HL-60/S4 (cell line): Measurements from ENCODE around the gene WWP2.

Experiments used
- in situ Hi-C: fragments of 300-500 bp; cut with MboI; formaldehyde crosslinking; loops from 2 replicates; pipeline ENCODE4 v1.14.3; 2022; ENCODE audit warnings: low sequenced_read_pairs

The WWP2 gene

DNA sequence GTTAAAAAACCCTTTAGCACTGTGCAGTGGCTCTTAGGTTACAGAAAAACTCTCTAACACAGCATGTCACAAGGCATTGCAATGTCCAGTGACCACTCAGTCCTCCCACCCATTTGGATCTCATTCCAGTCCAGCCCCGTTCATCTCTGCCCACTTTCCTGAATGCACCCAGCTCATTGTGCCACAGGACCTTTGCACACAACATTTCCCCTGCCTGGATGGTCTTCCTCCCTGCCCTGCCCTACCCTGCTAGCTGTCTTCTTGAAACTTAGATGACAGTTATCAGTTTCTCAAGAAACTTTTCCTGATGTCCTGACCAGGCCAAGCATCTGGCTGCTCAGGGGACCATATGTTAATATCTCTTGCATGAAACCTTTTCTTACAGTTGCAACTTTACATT, 67.2 kb downstream of the WWP2 start:
- in situ Hi-C loops: no loop called here

DNA sequence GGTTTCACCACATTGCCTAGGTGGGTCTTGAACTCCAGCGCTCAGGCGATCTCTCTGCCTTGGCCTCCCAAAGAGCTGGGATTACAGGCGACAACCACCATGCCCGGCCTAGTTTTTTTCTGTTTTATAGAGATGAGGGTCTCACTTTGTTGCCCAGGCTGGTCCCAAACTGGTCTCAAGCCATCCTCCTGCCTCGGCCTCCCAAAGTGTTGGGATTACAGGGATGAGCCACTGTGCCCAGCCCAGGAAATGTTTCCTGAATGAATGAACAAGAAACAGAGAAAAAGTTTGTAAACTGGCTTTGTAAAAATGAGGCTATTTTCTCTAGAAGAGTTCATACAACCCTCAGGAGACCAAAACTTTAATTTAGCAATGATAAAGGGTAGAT, 68.0 kb downstream of the WWP2 start:
- in situ Hi-C loops: no loop called here

DNA sequence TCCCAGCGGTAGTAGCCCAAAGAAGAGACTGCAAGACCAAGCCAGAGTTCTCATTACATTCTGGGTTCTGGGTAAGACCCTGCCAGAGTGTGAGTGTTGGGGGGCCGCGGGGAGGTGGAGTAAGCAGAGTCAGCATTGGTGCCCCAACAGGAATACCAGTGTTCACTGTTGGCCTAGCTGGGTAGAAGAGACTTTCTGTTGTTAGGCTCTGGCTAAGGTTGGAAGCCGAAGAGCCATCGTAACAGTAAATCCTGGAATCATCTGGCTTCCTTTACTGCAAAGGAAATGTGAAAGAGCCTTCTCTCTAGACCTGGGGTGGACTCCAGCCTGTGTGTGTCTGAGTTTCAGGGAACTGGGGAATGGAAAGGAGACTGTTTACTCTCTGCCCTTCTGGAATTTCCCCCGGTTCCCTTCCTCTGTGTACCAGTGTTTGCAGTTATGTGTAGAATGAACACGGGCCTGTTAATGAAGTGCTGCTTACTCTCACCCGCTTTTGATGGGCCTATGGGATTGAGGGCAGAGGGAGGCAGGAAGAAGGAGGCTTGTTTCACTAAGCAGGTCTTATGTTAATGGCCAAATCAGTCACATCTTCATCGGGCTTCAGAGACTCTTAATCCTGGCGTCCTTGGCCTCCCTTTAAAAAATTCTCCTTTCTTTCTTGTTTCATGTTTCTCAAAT, 68.5 kb downstream of the WWP2 start:
- in situ Hi-C loops: no loop called here

DNA sequence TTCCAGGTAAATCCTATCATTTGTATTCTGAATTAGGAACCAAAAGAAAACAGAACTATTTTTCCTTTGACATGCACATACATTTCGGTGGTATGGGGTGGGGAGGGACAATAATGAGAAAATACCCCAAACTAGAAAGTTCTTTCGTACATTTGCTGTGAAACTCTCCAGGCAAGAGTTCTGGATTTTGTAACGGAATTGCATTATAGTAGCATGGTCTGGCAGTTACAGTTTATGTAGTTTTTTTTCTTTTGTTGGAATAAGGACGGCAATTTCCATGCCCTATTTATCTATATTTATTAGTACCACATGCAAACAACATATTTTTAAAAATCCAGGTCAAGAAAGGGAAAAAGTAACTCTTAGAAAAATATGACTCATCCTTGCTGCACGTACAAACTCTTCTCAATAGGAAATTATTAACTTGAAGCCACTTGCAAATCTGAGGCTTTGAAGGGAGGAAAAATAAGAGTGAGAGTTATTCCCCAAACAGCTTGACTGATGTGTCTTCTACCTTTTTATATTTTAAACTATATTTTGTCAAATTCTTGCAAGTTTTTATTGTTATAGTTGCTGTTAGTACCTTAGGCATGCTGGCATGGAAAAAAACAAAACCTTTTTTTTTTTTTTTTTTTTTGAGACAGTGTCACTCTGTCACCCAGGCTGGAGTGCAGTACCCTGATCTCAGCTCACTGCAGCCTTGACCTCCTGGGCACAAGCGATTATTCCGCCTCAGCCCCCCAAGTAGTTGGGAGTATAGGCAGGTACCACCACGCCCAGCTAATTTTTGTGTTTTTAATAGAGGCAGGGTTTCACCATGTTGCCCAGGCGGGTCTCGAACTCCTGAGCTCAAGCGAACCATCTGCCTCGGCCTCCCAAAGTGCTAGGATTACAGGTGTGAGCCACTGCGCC, 69.3 kb downstream of the WWP2 start:
- in situ Hi-C loops: no loop called here

DNA sequence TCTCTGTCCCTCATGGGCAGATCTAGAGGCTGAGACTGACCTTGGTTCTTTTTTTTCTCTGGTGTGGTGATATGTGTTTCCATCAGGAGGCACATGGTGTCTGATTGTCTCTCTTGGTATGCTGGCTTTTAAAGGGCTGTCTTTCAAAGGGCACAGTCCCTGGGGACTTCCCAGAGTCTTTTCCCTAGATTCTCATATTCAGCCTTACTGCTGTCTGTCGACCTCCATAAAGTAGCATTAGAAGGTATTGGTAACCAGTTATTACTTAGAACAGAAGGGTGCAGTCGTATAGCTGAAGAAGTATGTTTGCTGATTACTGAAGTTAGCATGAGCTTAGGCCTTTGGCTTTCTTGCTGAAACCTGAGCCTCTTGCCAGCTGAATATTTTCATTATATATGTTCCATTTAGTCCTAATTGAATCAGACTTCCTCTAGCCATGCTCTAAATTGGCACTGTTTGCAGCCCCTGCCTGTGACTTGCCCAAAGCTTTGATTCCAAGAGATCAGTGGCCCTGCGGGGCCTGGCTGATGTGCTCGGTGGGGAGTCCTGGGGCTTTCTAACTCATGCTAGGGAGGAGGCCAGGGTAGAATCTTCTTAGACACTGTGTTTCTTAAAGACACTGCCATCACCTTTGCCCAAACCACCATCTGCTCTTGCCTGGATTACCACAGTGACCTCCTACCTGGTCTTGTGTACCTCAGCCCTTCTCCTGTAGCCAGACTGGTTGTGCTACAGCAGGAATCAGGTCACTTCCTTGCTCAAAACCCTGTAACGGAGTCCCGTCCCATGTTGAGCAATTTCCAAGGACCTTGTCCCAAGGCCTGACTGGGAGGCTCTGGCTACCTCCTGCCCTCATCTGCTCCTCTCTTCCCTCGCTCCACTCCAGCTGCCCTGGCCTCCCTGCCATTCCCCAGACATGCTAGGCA, 71.5 kb downstream of the WWP2 start:
- in situ Hi-C loops: no loop called here

DNA sequence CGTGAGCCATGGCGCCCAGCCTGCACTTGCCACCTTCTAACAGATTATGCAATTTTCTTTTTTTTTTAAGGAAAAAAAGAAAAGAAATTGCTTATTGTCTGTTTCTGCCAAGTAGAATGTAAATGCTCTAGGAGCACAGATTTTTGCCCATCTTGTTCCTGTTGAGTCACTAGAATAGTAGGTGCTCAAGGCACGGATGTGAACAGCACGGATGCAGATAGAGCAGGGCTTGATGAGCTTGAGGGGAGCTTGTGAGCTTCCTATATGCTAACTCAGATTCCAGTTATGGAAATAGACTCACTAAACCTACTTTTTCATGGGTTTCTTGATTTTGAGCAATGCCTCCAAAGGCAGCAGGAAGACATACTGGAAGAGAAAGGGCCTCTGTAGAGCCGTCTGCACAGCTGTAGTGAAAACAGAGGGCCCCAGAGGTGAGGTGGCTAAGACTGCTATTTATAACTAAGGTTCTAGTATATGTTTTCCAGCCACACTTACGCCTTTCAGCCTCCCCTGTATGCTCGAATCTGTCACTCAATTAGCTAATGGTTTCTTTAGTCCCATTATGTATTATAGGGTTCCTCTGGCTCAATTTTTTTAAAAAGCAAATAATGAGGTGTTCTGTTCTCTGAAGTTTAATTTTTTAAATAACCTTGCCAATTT, 72.8 kb downstream of the WWP2 start:
- in situ Hi-C loops: no loop called here

DNA sequence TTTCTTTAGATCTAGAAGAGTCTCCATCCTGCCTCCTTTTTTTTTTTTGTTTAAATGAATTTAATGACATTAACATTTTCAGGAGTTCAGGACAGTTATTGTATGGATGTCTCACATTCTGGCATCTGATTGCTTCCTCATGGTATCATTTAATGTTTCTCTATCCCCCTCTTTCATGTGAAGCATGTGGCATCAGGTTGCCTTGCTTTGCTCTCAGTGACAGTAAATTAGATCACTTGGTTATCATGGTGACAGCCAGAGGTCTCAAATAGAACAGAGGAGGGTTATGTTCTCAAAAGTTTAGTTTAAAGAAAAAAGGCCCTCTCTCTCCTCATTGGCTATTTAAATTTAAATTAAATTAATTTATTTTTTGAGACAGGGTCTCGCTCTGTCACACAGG, 74.1 kb downstream of the WWP2 start:
- in situ Hi-C loops: no loop called here

DNA sequence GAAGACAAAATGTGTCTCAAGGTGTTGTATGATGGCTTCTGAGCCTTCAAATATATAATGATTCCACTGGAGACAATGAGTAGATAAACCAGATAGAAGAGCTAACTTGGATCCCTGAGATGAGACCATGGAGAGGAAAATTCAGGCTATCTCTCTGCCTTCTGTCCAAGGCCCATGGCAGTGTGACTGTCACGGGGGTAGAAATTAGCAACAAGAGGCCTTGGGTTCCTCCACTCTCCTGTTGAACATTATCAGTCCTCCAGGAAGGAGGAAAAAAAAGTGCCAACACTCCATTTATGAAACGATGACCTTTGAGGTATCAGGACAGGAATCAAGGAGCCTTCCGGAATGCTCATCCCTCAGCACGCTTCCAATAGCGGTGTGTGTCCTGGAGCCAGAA, 75.2 kb downstream of the WWP2 start:
- in situ Hi-C loops: no loop called here

DNA sequence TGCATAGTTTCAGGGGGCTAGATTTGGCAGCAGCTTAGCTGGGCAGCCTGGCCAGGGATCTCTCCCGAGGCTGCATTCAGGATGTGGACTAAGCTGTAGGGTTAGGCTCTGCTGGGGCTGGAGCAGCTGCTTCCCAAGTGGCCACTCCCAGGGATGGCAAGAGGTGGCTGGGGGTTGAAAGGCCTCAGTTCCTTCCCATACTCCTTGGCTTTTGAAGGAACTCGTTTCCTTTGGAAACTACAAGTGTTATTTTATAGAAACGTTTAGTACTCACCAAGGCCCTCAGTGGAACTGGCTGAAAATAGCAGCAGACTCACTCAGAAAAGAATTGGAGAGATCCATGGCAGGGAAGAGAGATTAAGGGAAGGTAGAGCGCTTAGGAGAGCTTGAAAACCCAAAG, 76.4 kb downstream of the WWP2 start:
- in situ Hi-C loops: no loop called here

DNA sequence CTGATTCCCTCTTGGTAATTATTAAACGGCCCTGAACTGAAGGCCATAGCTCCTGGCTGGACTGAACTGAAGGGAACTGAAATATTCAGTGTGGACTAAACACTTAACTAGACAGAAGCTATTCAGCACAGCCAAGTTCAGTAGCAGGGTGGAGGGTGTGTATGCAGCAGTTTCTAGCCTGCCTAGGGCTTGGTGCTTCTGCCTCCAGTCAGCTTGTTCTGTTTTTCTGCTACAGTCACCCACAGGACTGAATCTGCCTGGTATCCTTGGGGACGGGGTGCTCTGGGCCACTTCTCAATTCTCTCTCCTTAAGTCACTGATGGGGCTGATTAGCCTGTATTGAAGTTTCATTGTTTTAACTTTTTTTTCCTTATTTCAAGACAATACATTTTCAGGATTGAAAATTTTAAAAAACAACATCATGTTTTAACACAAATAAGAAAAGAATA, 77.1 kb downstream of the WWP2 start:
- in situ Hi-C loops: no loop called here

DNA sequence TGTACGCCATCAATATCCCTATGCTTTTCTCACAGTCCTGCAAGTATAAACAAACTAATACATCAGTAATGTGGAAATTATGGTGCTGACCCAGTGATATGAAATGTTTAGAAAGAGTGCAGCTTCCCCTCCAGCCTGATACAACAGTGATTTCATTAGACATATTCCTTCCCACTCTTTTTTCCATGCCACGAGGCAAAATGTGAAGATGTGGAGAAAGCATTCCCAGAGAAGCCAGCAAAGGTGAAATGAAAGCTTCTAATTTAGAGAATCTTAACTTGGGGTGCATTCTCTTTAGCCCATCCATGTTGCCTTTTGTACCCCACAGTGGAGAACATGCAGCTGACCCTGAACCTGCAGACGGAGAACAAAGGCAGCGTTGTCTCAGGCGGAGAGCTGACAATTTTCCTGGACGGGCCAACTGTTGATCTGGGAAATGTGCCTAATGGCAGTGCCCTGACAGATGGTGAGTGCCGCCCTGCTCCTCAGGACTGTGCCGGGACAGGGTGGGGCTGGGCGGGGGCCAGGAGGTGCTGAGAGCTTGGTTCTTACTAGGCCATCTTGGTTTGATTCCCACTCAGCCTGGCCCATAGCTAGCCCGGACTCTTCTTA, 77.8 kb downstream of the WWP2 start:
- in situ Hi-C loops: no loop called here

DNA sequence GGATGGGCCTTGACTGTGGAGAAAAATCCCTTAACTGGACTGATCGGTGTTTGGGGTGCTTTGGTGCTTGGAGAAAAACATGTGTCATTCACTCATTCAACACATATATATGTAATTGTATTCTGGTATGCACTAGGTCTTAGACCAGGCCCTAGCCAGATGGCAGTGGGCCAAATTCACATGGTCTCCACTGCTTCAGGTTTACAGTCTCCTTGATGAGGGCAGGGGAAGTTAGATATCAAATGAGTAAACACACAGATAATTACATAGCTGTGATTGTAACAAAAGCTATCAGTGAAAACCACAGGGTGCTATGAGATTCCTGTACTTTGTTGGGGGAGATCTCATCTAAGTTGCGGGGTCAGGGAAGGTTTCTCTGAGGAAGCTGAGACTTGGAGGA, 78.8 kb downstream of the WWP2 start:
- in situ Hi-C loops: no loop called here

DNA sequence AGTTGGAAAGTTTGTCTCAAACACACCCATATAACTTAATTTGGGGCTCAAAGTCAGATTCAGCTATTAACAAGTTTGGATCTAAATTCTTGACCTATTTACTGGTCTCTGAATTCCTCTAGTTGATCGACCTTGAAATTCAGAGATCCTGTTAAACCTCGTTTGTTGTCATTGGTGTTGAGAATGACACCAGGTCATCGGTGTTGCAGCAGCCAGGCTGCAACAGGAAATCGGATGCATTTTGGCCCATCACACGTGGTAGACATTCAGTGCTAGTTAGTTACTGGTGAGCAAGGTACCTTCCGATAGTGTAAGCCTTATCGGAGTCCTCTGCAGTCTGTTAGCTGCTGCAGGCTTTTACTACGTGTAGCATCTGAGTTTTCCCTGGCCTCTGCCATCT, 82.3 kb downstream of the WWP2 start:
- in situ Hi-C loops: no loop called here

DNA sequence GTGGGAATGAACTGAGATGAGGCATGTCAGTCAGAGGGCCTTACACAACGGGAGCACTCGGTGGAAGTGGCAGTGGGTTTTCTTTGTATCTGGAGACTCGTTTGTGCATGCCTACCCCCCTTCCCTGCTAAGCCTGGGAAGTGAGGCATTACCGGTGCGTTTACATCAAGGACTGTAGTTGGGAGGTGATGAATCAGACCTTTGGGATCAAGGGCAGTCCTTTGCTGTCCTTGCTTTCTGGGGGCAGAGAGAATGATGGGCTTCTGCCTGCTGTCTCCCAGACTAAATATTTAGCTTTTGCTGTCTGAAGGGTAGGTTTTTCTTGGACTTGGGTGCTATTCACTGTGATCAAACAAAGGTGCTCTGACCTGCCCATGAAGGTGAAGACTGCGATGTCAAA, 83.0 kb downstream of the WWP2 start:
- in situ Hi-C loops: no loop called here

DNA sequence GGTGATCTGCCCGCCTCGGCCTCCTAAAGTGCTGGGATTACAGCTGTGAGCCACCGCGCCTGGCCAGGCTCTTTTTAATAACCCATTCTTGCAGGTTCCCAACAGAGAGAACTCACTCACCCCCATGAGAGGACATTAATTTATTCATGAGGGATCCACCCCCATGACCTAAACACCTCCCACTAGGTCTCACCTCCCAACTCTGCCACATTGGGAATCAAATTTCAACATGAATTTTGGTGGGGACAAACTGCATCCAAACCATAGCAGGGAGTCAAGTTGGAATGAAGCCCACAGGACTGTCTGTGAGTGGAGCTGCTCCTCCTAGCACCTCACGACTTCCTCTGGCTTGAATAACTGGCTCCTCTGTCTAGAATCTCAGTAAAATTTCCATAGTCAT, 85.5 kb downstream of the WWP2 start:
- in situ Hi-C loops: no loop called here

DNA sequence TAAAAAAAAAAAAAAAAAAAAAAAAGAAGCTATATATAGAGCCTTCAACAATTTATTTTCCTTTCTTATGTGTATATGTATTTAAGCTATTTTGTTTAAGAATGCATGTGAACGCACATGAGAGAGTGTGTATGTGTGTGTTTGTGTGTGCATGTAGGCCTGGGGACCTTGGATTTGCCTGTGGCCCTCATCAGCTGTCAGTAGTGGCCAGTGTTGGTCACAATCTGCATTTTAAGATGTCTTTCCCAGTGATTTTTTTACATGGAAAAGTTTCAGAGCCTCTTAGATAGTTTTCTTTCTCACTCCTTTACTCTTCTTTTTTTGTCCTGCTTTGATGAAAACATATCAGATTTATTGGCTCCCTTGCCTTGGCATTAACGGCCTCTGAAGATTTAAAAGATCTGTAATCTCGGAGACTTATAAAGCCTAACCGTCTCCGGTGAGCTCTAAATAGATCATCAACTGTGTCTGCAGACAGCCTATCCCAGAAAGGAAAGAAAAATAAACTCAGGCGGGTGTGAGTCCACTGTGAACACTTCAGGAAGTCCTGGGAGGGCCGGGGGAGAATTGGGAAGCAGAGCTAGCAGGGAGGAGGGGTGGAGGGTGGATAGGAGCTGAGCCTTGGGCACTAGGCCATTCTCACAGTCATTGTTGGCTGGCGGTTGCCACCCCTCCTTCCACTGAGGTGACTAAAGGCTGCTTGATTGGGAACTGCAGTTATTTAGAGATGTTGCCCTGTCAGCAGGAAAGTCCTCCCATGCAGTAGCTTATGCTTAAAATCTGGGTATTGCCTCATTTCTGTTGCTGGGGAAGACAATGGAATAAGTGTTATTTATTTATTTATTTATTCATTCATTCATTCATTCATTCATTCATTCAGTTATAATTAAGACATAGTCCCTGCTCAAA, 86.8 kb downstream of the WWP2 start:
- in situ Hi-C loops: no loop called here

DNA sequence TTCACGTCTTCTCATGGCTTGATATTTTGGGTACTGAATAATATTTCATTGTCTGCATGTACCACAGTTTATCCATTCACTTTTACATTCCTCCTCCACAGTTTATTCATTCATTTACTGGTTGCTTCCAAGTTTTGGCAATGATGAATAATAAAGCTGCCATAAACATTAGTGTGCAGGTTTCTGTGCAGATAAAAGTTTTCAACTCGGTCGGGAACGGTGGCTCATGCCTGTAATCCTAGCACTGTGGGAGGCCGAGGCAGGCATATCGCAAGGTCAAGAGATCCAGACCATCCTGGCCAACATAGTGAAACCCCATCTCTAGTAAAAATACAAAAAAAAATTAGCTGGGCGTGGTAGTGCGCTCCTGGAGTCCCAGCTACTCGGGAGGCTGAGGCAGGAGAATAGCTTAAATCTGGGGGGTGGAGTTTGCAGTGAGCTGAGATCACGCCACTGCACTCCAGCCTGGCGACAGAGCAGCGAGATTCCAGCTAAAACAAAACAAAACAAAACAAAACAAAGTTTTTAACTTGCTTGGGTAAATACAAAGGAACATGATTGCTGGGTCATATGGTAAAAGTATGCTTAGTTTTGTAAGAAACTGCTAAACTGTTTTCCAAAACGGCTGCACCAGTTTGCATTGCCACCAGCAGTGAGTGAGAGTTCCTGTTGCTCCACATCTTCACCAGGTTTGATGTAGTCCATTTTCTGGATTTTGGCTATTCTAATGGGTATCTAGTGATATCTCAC, 89.5 kb downstream of the WWP2 start:
- in situ Hi-C loops: no loop called here

DNA sequence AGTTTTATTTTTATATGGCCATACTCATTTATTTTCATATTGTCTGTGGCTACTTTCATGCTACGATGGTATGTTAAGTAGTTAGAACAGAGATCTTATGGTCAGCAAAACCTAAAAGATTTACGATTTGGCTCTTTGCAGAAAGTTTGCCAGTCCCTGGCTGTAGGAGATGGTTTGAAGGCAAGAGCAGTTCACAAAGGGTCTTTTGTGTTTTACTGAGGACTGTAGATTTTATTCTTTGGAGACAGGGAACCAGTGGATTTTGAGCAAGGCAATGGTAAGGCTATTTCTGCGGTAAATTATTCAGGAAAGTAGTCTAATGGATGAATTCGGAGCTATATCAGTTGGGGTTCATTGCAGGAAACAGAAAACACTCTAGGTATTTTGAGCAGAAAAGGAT, 90.7 kb downstream of the WWP2 start:
- in situ Hi-C loops: no loop called here

DNA sequence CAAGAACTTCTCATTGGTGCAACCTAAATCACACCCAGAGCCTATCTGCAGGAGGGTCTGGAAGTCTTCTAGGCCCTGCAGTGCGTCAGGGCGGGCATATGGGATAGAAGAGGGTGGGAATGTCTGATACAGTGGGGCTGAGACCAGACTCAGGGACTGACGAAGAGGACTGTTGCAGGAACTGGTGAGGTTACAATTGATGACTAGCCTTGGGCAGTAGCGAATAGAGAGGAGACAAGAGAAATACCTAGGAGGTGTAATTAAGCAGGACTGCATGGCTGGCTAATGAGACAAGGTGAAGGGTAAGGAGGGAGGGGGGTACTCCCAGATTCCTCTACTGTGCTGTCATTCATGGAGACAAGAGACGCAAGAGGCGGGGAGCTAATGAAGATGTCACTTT, 91.3 kb downstream of the WWP2 start:
- in situ Hi-C loops: no loop called here
